Activated naive CD4-positive, alpha-beta T cell treated with anti-CD3 and anti-CD28 coated beads, Interleukin-2, amount 50 U/mL, for 72 hours (primary cell): ENCODE measurements around the gene MYBL2. TPM values are rescaled to one million over a fixed set of nuclear protein-coding genes. Genes with fewer than 3 reads are reported as not detected.
"Not testable (repeated sequence)": the region's sequence is repeated elsewhere in the genome, so short reads cannot be mapped to it uniquely, and the experiment has no call there.

Experiments
- ATAC-seq, 2 donors: fragments of 150-1000 bp; cut with Tn5 transposase; 2 replicates each; pipeline ENCODE4 v1.10.0; 2021; ENCODE audit warnings: mild to moderate bottlenecking in 2 of 2, moderate library complexity in 2 of 2
- DNase-seq, 2 donors: peaks; one replicate each; pipeline ENCODE4 v3.0.0; 2021 to 2022; ENCODE audit warnings: low spot score in 2 of 2
- H3K27ac Mint-ChIP-seq, 2 donors: one replicate each; pipeline ENCODE4 v1.8.0; 2022; ENCODE audit warnings: mild to moderate bottlenecking in 2 of 2, mixed read lengths in 2 of 2
- H3K36me3 Mint-ChIP-seq, 2 donors: one replicate each; pipeline ENCODE4 v1.8.0; 2022; ENCODE audit warnings: mixed read lengths in 2 of 2
- H3K9me3 Mint-ChIP-seq, 2 donors: one replicate each; pipeline ENCODE4 v1.8.0; 2022; ENCODE audit warnings: mixed read lengths in 2 of 2
- total RNA-seq, 2 donors: library from RNA; stranded (reverse); gene quantifications; one replicate each; pipeline ENCODE4 v1.2.3, GENCODE V29; 2022

The MYBL2 gene
- total RNA-seq = 100 to 1,000 TPM in 1 of 2 donors, 10 to 100 TPM in 1; 82.6 to 140 TPM

GRCh38 chr20:43666376-43667328, at the start of gene MYBL2:
MYBL2 (plus strand) TSS chr20:43667114; CDS start chr20:43667284, 170 bp downstream.
- Mint-ChIP-seq H3K36me3 (peaks cover 13 to 21% of the 10 kb centered on the region in 2 donors), H3K9me3 (no peaks in the 10 kb centered on the region), H3K27ac (peak within 1 kb of the TSS; percentile 77 to 78)
- peak; percentile 91 to 96 for ATAC-seq
- DNase-seq = peak; percentile 73 to 75

GRCh38 chr20:43631598-43631997, 35.3 kb upstream of the MYBL2 start:
- ATAC-seq = no peak
- Mint-ChIP-seq H3K9me3 (no peaks in the 10 kb centered on the region), H3K27ac (peak overlapping the region in 1 of 2 donors; percentile 46), H3K36me3 (peaks cover 0 to 9% of the 10 kb centered on the region in 2 donors)
- no peak for DNase-seq

- DNase-seq (no peak), ATAC-seq (no peak)
- no peak overlapping the region for H3K27ac Mint-ChIP-seq
- H3K9me3 Mint-ChIP-seq = no peaks in the 10 kb centered on the region
- H3K36me3 Mint-ChIP-seq = peaks cover 0 to 4% of the 10 kb centered on the region in 2 donors
Observed at GRCh38 chr20:43636429-43636828, 30.5 kb upstream of the MYBL2 start.

DNA sequence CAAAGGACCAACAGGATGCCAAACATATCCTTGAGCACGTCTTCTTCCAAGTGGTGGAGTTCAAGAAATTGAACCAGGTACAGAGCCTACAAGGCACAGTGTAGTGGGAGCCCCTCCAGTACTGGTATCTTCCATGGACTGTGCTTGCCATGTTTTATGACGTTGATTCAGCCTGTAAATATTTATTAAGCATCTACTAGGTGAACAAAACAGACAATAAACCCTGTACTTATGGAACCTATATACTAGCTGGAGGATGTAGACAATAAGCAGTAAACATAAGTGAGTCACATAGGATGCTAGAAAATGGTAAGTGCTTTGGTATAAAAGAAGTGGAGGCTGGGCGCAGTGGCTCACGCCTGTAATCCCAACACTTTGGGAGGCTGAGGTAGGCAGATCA, 24.4 kb upstream of the MYBL2 start:
- Mint-ChIP-seq H3K36me3 (no peaks in the 10 kb centered on the region), H3K9me3 (no peaks in the 10 kb centered on the region), H3K27ac (no peak overlapping the region)
- ATAC-seq (no peak), DNase-seq (no peak)

DNA sequence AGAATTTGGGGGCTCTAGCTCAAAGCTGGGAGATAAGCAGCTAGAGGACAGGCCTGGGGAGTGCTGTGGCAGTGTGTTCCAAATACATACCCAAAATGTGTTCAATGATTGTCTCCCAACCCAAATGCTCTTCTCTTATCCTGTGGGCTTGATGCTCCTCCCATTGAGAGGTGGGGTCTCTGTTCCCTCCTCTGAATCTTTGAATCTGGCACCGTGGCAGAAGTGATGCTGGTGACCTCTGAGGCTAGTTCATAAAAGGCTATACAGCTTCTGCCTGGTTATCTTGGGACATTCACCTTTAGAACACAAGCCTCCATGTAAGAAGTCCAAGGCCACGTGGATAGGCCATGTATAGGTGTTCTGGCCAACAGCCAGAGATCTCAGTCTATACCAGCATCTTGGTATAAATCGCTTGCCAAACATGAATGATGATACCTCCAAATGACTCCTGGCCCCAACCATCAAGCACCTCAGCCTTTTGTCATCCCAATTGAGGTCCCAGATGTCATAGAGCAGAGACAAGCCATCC, 15.9 kb upstream of the MYBL2 start:
- DNase-seq (no peak), ATAC-seq (no peak)
- Mint-ChIP-seq H3K27ac (no peak overlapping the region), H3K9me3 (no peaks in the 10 kb centered on the region), H3K36me3 (no peaks in the 10 kb centered on the region)

- not testable (repeated sequence) for ATAC-seq, H3K36me3 Mint-ChIP-seq, H3K9me3 Mint-ChIP-seq, DNase-seq, H3K27ac Mint-ChIP-seq
Observed at GRCh38 chr20:43651650-43652184, 15.2 kb upstream of the MYBL2 start.

- no peak for ATAC-seq
- H3K36me3 Mint-ChIP-seq = no peaks in the 10 kb centered on the region
- H3K9me3 Mint-ChIP-seq = no peaks in the 10 kb centered on the region
- H3K27ac Mint-ChIP-seq = peak overlapping the region in 1 of 2 donors; percentile 20
- DNase-seq = no peak
Observed at GRCh38 chr20:43653966-43654365, 12.9 kb upstream of the MYBL2 start.

DNA sequence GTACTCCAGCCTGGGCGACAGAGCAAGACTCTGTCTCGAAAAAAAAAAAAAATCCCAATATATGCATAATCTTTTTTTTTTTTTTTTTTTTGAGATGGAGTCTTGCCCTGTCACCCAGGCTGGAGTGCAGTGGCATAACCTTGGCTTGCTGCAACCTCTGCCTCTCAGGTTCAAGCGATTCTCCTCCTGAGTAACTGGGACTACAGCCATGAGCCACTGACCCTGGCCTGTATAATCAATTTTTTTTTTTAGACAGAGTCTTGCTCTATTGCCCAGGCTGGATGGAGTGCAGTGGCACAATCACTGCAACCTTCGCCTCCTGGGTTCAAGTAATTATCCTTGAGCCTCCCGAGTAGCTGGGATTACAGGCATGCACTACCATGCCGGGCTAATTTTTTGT, 11.7 kb upstream of the MYBL2 start:
- DNase-seq, H3K27ac Mint-ChIP-seq, ATAC-seq, H3K9me3 Mint-ChIP-seq, H3K36me3 Mint-ChIP-seq: not testable (repeated sequence)

DNA sequence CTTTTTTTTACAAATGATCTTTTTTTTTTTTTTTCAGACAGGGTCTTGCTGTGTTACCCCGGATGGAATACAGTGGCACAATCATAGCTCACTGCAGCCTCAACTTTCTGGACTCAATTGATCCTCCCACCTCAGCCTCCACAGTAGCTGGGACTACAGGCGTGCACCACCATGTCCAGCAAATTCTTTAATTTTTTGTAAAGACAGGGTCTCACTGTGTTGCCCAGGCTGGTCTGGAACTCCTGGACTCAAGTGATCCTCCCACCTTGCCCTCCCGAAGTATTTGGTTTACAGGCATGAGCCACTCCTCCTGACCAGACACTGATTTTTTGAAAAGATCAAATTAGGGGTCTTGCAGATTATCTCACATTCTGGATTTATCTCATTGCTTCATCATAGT, 11.0 kb upstream of the MYBL2 start:
- no peak for ATAC-seq
- no peaks in the 10 kb centered on the region for H3K9me3 Mint-ChIP-seq
- H3K36me3 Mint-ChIP-seq = no peaks in the 10 kb centered on the region
- DNase-seq = no peak
- H3K27ac Mint-ChIP-seq = peak overlapping the region in 1 of 2 donors; percentile 98

DNA sequence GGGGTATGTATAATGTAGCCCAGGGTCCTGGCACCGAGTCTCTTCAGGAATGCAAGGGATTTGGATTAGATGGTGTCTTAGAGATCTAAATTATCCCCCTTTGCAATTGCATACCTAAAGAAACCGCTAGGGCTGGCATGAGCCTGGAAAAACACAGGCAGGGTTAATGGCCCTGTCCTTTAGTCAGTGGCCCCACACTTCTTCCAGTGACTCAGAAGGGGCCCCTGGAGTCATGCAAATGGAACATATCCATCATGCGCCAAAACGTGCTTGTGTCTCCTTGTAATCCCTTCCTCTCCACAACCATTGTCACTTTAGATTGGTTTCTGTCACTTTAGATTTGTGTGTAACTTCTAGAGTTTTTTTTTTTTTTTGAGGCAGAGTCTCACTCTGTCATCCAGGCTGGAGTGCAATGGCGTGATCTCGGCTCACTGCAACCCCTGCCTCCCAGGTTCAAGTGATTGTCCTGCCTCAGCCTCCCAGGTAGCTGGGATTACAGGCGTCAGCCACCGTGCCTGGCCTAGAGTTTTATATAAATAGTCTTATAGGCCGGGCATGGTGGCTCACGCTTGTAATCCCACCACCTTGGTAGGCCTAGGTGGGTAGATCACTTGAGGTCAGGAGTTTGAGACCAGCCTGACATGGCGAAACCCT, 8.7 kb upstream of the MYBL2 start:
- ATAC-seq (peak; percentile 82 to 84), DNase-seq (peak; percentile 38 to 80)
- H3K36me3 Mint-ChIP-seq = no peaks in the 10 kb centered on the region
- H3K9me3 Mint-ChIP-seq = no peaks in the 10 kb centered on the region
- peak overlapping the region; percentile 98 for H3K27ac Mint-ChIP-seq

DNA sequence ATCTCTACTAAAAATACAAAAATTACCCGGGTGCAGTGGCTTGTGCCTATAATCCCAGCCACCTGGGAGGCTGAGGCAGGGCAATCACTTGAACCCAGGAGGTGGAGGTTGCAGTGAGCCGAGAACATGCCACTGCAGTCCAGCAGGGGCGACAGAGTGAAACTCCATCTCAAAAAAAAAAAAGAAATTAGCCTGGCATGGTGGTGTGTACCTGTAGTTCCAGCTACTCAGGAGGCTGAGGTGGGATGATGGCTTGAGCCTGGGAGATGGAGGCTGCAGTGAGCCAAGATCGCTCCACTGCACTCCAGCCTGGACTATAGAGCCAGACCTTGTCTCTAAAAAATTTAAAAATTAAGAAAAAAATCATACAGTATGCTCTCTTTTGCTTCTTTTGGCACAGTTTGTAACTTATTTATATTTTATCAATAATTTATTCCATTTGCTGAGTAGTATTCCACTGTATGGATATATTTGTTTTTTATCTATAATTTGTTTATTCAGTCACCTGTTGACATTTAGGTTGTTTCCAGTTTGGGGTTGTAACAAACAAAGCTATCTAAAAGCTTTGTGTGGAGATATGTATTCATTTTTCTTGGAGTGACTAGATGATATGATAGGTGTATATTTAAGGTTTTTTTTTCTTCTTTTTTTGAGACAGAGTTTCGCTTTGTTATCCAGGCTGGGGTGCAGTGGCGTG, 8.0 kb upstream of the MYBL2 start:
- H3K9me3 Mint-ChIP-seq = no peaks in the 10 kb centered on the region
- DNase-seq (no peak), ATAC-seq (no peak)
- peak overlapping the region; percentile 50 to 98 for H3K27ac Mint-ChIP-seq
- no peaks in the 10 kb centered on the region for H3K36me3 Mint-ChIP-seq

- DNase-seq (no peak), ATAC-seq (no peak)
- Mint-ChIP-seq H3K27ac (no peak overlapping the region), H3K36me3 (peaks cover 0 to 4% of the 10 kb centered on the region in 2 donors), H3K9me3 (no peaks in the 10 kb centered on the region)
Observed at GRCh38 chr20:43662943-43663655, 3.8 kb upstream of the MYBL2 start.

DNA sequence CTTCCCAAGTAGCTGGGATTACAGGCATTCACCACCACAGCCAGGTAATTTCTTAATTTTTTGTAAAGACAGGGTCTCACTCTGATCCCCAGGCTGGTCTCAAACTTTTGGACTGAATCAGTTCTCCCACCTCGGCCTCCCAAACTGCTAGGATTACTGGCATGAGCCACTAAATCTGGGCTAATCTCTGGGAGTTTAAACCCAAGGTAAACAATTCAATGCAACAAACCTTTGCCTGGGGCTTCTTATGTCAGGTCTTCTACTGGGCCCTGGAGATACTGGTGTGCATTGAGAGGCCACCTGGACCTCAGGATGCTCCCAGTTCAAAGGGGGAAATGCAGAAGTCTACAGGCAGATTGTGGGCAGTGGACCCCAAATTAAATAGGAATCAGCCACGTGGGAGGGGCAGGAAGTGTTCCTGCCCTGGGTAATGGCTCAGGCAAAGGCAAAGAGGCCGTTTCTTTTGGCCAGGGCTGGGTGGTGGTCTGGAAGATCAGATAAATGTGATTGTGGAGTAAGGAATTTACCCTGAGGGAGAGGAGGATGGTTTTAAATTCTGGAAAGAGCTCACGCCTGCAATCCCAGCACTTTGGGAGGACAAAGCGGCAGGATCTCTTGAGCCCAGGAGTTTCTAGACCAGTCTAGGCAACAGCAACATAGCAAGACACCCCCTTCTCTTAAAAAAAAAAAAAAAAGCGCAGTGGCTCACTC, 1.3 kb upstream of the MYBL2 start:
- no peak for ATAC-seq
- Mint-ChIP-seq H3K27ac (peak overlapping the region in 1 of 2 donors; percentile 26), H3K36me3 (peaks cover 13 to 19% of the 10 kb centered on the region in 2 donors), H3K9me3 (no peaks in the 10 kb centered on the region)
- DNase-seq = no peak

DNA sequence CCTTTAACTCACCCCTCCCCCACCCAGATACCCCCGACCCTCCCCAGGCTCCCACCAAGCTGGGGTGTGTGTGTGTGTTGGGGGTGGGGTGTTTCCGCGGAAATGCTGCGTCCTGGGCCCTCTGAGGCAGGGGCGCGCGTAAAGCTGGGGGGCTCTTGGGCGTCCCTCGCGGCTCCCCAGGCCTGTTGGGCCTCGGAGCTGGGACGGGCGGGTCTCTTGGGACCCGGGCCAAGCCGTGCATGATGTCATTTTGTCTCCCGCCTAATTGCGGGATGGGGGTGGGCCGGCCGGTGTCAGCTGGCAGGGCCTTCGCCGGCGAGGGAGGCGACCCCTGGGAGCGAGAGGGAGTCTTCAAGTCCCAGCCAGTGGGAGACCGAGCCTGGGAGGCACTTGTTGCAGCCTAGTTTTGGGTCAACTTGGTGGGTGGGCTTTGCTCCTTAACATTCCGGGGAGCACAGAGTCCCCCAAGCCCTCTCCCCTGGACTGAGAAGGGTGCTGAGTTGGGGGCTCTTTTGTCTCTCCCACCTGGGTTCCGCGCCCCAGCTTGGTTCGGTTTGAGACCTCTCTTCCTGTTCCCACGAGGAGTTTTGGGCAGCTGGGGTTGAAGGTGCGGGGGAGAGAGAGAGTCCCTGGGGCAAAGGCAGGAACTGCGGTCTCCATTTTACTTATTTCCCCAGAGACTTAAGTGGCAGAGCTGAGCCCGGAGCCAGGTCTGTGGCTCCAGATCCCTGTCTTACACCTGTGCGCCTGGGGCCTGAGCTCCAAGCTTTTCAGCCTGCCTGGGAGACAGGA, 623 bp downstream of the MYBL2 start:
- peak overlapping the region; percentile 77 to 78 for H3K27ac Mint-ChIP-seq
- peaks cover 13 to 21% of the 10 kb centered on the region in 2 donors for H3K36me3 Mint-ChIP-seq
- ATAC-seq (peak; percentile 45 to 47), DNase-seq (peak in 1 of 2 donors; percentile 39)
- H3K9me3 Mint-ChIP-seq = no peaks in the 10 kb centered on the region

GRCh38 chr20:43669332-43669731, 2.4 kb downstream of the MYBL2 start:
- H3K27ac Mint-ChIP-seq = no peak overlapping the region
- no peaks in the 10 kb centered on the region for H3K9me3 Mint-ChIP-seq

More at GRCh38 chr20:43669332-43669731, 2.4 kb downstream of the MYBL2 start:
- peaks cover 21 to 35% of the 10 kb centered on the region in 2 donors for H3K36me3 Mint-ChIP-seq
- ATAC-seq = no peak
- DNase-seq = no peak
